Measurements from ENCODE around the gene RAB22A. TPM values are rescaled to one million over a fixed set of nuclear protein-coding genes. Genes with fewer than 3 reads are reported as not detected.

Gene RAB22A
- total RNA-seq, 1 donor from 2014 or later = 9.5 TPM

DNA sequence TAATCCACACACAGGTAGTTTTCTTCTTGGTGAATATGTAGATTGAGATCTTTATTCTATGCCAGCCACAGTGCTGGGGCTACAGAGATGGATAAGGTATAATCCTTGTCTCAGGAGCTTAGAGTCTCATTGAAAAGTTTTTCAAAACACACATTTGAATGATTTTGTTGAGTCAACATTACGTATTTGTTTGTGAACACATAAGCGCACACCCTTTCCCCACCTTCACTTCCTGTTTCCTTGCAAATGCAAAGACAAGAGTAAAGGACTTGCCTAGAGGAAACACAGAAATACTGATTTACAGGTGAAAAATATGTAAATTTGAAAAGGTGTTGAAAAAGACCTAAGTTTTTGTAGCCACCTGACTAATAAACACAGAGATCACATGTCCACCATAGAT, 107.3 kb downstream of the RAB22A start:
- no peaks in the 10 kb centered on the region for H3K4me1 Mint-ChIP-seq (ENCODE audit: low read depth, unreplicated experiment)
- DNase-seq = no peak
- peaks cover 5% of the 10 kb centered on the region for H3K9me3 Mint-ChIP-seq (ENCODE audit: unreplicated experiment)
- H3K27ac Mint-ChIP-seq (ENCODE audit: unreplicated experiment) = no peak overlapping the region
- TF ChIP-seq, protein P1, sequence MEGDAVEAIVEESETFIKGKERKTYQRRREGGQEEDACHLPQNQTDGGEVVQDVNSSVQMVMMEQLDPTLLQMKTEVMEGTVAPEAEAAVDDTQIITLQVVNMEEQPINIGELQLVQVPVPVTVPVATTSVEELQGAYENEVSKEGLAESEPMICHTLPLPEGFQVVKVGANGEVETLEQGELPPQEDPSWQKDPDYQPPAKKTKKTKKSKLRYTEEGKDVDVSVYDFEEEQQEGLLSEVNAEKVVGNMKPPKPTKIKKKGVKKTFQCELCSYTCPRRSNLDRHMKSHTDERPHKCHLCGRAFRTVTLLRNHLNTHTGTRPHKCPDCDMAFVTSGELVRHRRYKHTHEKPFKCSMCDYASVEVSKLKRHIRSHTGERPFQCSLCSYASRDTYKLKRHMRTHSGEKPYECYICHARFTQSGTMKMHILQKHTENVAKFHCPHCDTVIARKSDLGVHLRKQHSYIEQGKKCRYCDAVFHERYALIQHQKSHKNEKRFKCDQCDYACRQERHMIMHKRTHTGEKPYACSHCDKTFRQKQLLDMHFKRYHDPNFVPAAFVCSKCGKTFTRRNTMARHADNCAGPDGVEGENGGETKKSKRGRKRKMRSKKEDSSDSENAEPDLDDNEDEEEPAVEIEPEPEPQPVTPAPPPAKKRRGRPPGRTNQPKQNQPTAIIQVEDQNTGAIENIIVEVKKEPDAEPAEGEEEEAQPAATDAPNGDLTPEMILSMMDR (IDR thresholded peaks at IDR 0.05; ENCODE audit: partially characterized antibody, unreplicated experiment) = no peak
- peaks cover 5% of the 10 kb centered on the region for H3K36me3 Mint-ChIP-seq (ENCODE audit: unreplicated experiment)
- no peak overlapping the region for H3K4me3 Mint-ChIP-seq (ENCODE audit: unreplicated experiment)
- peaks cover 2% of the 10 kb centered on the region for H3K27me3 Mint-ChIP-seq (ENCODE audit: unreplicated experiment)

Other genes with a start within 250 kb of the RAB22A start
- not detected for gene ANKRD60, start 81.1 kb upstream of the RAB22A start, total RNA-seq (ENCODE audit: unreplicated experiment)
- gene VAPB, start 79.5 kb downstream of the RAB22A start, total RNA-seq (ENCODE audit: unreplicated experiment) = 60.5 TPM
- not detected for gene APCDD1L, start 205.7 kb downstream of the RAB22A start, total RNA-seq (ENCODE audit: unreplicated experiment)

All from glutamatergic neuron (in vitro differentiated cells).